A549 treated with Mapracorat at 1 μM for 4 hours (cell line): Measurements from ENCODE around the gene CARD11. TPM values are rescaled to one million over a fixed set of nuclear protein-coding genes. Genes with fewer than 3 reads are reported as not detected.

Experiments
- total RNA-seq: library from RNA; stranded (reverse); fragments of 200-300 nt; extraction: Qiagen RNA extraction; gene quantifications from 5 replicates; pipeline ENCODE4 v1.2.3, GENCODE V29; 2022

CARD11 gene
- total RNA-seq, result 1.5 to 2.4 TPM (median 1.6 TPM) in 5 replicates

GRCh38 chr7:3043544-3044371 is at the start of gene CARD11:
Gene CARD11, minus strand, starts transcription at chr7:3043867. Its CDS starts 85,361 bp downstream, at chr7:2958506.

Other genes with a start within 250 kb of the CARD11 start
- gene GNA12, start 199.6 kb downstream of the CARD11 start, total RNA-seq, result 33.0 to 42.1 TPM (median 41.9 TPM) in 5 replicates